AG04450 (cell line): ENCODE data around the gene CPEB1. TPM values are rescaled to one million over a fixed set of nuclear protein-coding genes. Genes with fewer than 3 reads are reported as not detected.
"Not testable (repeated sequence)": the region's sequence is repeated elsewhere in the genome, so short reads cannot be mapped to it uniquely, and the experiment has no call there.

ENCODE experiments used
- CTCF ChIA-PET: fragments of 300-600, 350-600 bp; formaldehyde crosslinking; extraction: SDS; loops from one replicate; lab custom pipeline; 2022; ENCODE audit warnings: antibody characterized with exemption, inconsistent platforms; lab: Charles Lee
- POLR2A ChIA-PET: fragments of 350-600 bp; formaldehyde crosslinking; extraction: SDS; loops from one replicate; lab custom pipeline; 2021; ENCODE audit warnings: antibody characterized with exemption, inconsistent platforms; lab: Yijun Ruan, JAX
- DNase-seq: peaks from one replicate; pipeline ENCODE4 v3.0.0-alpha.2; 2011; ENCODE audit warnings: low read depth, low spot score
- H3K27ac ChIP-seq: one replicate; pipeline ENCODE4 v1.5.1; 2012; ENCODE audit warnings: low read depth, low read length, control low read depth
- H3K27me3 ChIP-seq: one replicate; pipeline ENCODE4 v1.6.0; 2012; ENCODE audit warnings: low read length; ENCODE audit not compliant: control insufficient read depth, insufficient read depth
- H3K4me3 ChIP-seq: 2 replicates; pipeline ENCODE4 v1.5.1; 2011; ENCODE audit warnings: mild to moderate bottlenecking, low read depth, low read length, control low read depth
- H3K9me3 ChIP-seq: 2 replicates; pipeline ENCODE4 v1.5.1; 2012; ENCODE audit warnings: low read length; ENCODE audit not compliant: control insufficient read depth, insufficient read depth
- CTCF ChIP-seq: IDR thresholded peaks from 2 replicates; pipeline ENCODE4 v1.5.1; 2011; ENCODE audit warnings: low read depth, low read length, control low read depth, inconsistent platforms
- polyA plus RNA-seq: library from polyadenylated mRNA; depleted of rRNA; stranded (reverse); fragments of >200 nt; gene quantifications from 2 replicates; pipeline ENCODE4 v1.2.3, GENCODE V29; 2011

Gene CPEB1
- polyA plus RNA-seq, 1 experiment = 8.3 TPM

- no peak overlapping the region for H3K4me3 ChIP-seq
Observed at GRCh38 chr15:82536409-82537350, 110.5 kb downstream of the CPEB1 start.

GRCh38 chr15:82535566-82536408 is 111.4 kb downstream of the CPEB1 start:
- ChIA-PET POLR2A (interaction anchor here (0.9 to 1.3 kb wide), 3 partner anchors 9 to 214 kb away, joined by 3 to 6 read pairs (median 4); no protein-coding TSS in a partner anchor), CTCF (interaction anchor here (1.1 kb wide), 1 partner anchor 464 kb away, joined by 4 read pairs; no protein-coding TSS in a partner anchor)
- Histone ChIP-seq H3K4me3 (no peak overlapping the region), H3K27me3 (no peaks in the 10 kb centered on the region), H3K27ac (peak overlapping the region; percentile 13), H3K9me3 (peaks cover 2% of the 10 kb centered on the region; the same call in 1 of the 2 replicates)
- DNase-seq = no peak
- TF ChIP-seq CTCF = no peak

More at GRCh38 chr15:82536409-82537350, 110.5 kb downstream of the CPEB1 start:
- Histone ChIP-seq H3K27me3 (no peaks in the 10 kb centered on the region), H3K27ac (no peak overlapping the region), H3K9me3 (peaks cover 2% of the 10 kb centered on the region; the same call in 1 of the 2 replicates)
- TF ChIP-seq CTCF = no peak
- POLR2A ChIA-PET = interaction anchor here (0.9 to 1.3 kb wide), 2 partner anchors 9 to 213 kb away, joined by 3 to 4 read pairs; no protein-coding TSS in a partner anchor
- CTCF ChIA-PET = interaction anchor here (1.1 kb wide), 1 partner anchor 463 kb away, joined by 4 read pairs; no protein-coding TSS in a partner anchor
- no peak for DNase-seq

- CTCF ChIA-PET, DNase-seq, H3K9me3 ChIP-seq, H3K27me3 ChIP-seq, H3K4me3 ChIP-seq, H3K27ac ChIP-seq: not testable (repeated sequence)
- POLR2A ChIA-PET = interaction anchor here (1.1 to 1.3 kb wide), 2 partner anchors 37 to 215 kb away, joined by 4 to 6 read pairs; no protein-coding TSS in a partner anchor
Observed at GRCh38 chr15:82535151-82535550, 112.0 kb downstream of the CPEB1 start.

- DNase-seq, CTCF ChIA-PET, H3K27me3 ChIP-seq, H3K9me3 ChIP-seq, H3K4me3 ChIP-seq, H3K27ac ChIP-seq, POLR2A ChIA-PET: not testable (repeated sequence)
Observed at GRCh38 chr15:82534457-82534861, 112.7 kb downstream of the CPEB1 start.

GRCh38 chr15:82533801-82534200 is 113.4 kb downstream of the CPEB1 start:
- ChIA-PET POLR2A (no interaction called here), CTCF (interaction anchor here (0.6 kb wide), 1 partner anchor 8 kb away, joined by 3 read pairs; no protein-coding TSS in a partner anchor)
- DNase-seq = no peak
- H3K9me3 ChIP-seq = no peaks in the 10 kb centered on the region
- no peak overlapping the region for H3K27ac ChIP-seq
- no peak overlapping the region for H3K4me3 ChIP-seq
- TF ChIP-seq CTCF = no peak
- no peaks in the 10 kb centered on the region for H3K27me3 ChIP-seq
